CD1c-positive myeloid dendritic cell (primary cell): Measurements from ENCODE around the gene GLT1D1.

Experiments
- DNase-seq: peaks from one replicate; pipeline ENCODE4 v3.0.0-alpha.2; 2016; ENCODE audit errors: extremely low spot score

GLT1D1 gene

GRCh38 chr12:128914908-128915563, 61.8 kb downstream of the GLT1D1 start:
- peak; percentile 79 for DNase-seq

- no peak for DNase-seq
These were observed 63.1 kb downstream of the GLT1D1 start for GRCh38 chr12:128916425-128916824.

- DNase-seq, result no peak
These were observed 65.4 kb downstream of the GLT1D1 start for GRCh38 chr12:128918481-128919260.

GRCh38 chr12:128920468-128920867, 67.2 kb downstream of the GLT1D1 start:
- peak; percentile 78 for DNase-seq

GRCh38 chr12:128928361-128928760, 75.1 kb downstream of the GLT1D1 start:
- no peak for DNase-seq

- DNase-seq, result no peak
These were observed 75.8 kb downstream of the GLT1D1 start for GRCh38 chr12:128929057-128929456.

- DNase-seq, result no peak
These were observed 77.3 kb downstream of the GLT1D1 start for GRCh38 chr12:128930606-128931005.

GRCh38 chr12:128932521-128932920, 79.2 kb downstream of the GLT1D1 start:
- no peak for DNase-seq

GRCh38 chr12:128933039-128933438, 79.8 kb downstream of the GLT1D1 start:
- DNase-seq, result no peak

GRCh38 chr12:128933926-128934325, 80.6 kb downstream of the GLT1D1 start:
- DNase-seq, result no peak

- no peak for DNase-seq
These were observed 85.6 kb downstream of the GLT1D1 start for GRCh38 chr12:128938886-128939285.

- DNase-seq, result no peak
These were observed 87.0 kb downstream of the GLT1D1 start for GRCh38 chr12:128940090-128940888.

GRCh38 chr12:128940974-128941373, 87.7 kb downstream of the GLT1D1 start:
- DNase-seq, result no peak

GRCh38 chr12:128942960-128943477, 89.7 kb downstream of the GLT1D1 start:
- DNase-seq, result no peak

- no peak for DNase-seq
These were observed 91.7 kb downstream of the GLT1D1 start for GRCh38 chr12:128944956-128945355.

- no peak for DNase-seq
These were observed 93.9 kb downstream of the GLT1D1 start for GRCh38 chr12:128947209-128947608.

- DNase-seq, result no peak
These were observed 95.8 kb downstream of the GLT1D1 start for GRCh38 chr12:128949086-128949485.

- no peak for DNase-seq
These were observed 98.2 kb downstream of the GLT1D1 start for GRCh38 chr12:128951448-128951847.

- no peak for DNase-seq
These were observed 103.5 kb downstream of the GLT1D1 start for GRCh38 chr12:128956755-128957154.

- no peak for DNase-seq
These were observed 106.6 kb downstream of the GLT1D1 start for GRCh38 chr12:128959901-128960300.

- no peak for DNase-seq
These were observed 108.1 kb downstream of the GLT1D1 start for GRCh38 chr12:128961308-128961902.

GRCh38 chr12:128961957-128962356, 108.7 kb downstream of the GLT1D1 start:
- DNase-seq, result no peak
